Uterus (tissue), 2 donors: Measurements from ENCODE around the gene NUP50.

Source experiments
- CTCF ChIP-seq, 4 experiments: fragments of 200-600 bp in 2 of 4; fragments of 450-650 bp in 2 of 4; sonication (generic) in 2 of 4; IDR thresholded peaks; one replicate each; pipeline ENCODE4 v1.5.1; 2016 to 2019; ENCODE audit warnings: antibody characterized with exemption in 4 of 4, mild to moderate bottlenecking in 2 of 4, moderate library complexity in 1 of 4
- POLR2A ChIP-seq, 2 donors: fragments of 450-650 bp; IDR thresholded peaks; one replicate each; pipeline ENCODE4 v1.6.1; 2016; ENCODE audit warnings: antibody characterized with exemption in 2 of 2, mild to moderate bottlenecking in 1 of 2, moderate library complexity in 1 of 2

- TF ChIP-seq CTCF (IDR thresholded peaks at IDR 0.05): no peak
- TF ChIP-seq POLR2A (IDR thresholded peaks at IDR 0.05): no peak
These were observed 34.1 kb downstream of the NUP50 start for GRCh38 chr22:45197606-45198462.
